RCC 7860 (cell line): ENCODE measurements around the gene SH3BP4.

Experiments used
- DNase-seq: peaks from one replicate; pipeline ENCODE4 v3.0.0-alpha.2; 2015; ENCODE audit warnings: low spot score
- FAIRE-seq: peaks from 2 replicates; lab custom pipeline; 2012; peaks lifted over from hg19 to GRCh38; lab: Jason Lieb, UNC

The SH3BP4 gene

DNA sequence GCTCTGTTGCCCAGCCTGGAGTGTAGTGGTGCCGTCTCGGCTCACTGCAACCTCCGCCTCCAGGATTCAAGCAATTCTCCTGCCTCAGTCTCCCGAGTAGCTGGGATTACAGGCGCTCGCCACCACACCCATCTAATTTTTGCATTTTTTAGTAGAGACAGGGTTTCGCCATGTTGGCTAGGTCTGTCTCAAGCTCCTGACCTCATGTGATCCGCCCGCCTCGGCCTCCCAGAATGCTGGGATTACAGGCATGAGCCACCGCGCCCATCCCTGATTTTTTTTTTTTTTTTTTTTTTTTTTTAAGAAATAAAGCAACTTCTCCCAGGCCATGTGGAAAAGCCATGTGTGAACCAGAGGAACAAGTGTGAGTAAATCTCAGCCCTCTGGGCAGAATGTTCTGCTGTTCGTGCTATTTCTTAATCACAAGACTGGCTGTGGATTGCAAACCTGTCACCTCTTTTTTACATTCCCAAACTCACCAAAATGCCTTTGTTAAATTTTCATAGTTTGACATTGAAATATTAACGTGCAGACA, 6.4 kb upstream of the SH3BP4 start:
- FAIRE-seq, result no peak

GRCh38 chr2:234947556-234947955, 4.3 kb upstream of the SH3BP4 start:
- DNase-seq, result no peak
- no peak for FAIRE-seq

More for the DNA sequence above, 6.4 kb upstream of the SH3BP4 start:
- no peak for DNase-seq

GRCh38 chr2:234949762-234950434, 1.9 kb upstream of the SH3BP4 start:
- FAIRE-seq (peak; percentile 44), DNase-seq (peak; percentile 93)

DNA sequence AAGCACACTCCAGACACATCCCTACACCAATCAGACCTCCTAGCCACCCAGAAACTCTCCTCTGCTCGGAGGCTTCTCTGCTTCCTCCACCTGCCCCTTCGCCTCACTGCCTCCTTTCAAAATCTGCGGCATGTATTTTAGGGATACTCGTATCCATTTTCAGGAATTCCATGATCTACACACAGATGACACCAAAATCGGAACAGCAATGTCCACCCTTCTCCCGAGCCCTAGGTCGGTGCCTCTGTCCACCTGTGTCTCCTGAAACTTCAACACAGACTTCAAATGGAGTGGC, 1.4 kb upstream of the SH3BP4 start:
- DNase-seq (no peak), FAIRE-seq (no peak)

DNA sequence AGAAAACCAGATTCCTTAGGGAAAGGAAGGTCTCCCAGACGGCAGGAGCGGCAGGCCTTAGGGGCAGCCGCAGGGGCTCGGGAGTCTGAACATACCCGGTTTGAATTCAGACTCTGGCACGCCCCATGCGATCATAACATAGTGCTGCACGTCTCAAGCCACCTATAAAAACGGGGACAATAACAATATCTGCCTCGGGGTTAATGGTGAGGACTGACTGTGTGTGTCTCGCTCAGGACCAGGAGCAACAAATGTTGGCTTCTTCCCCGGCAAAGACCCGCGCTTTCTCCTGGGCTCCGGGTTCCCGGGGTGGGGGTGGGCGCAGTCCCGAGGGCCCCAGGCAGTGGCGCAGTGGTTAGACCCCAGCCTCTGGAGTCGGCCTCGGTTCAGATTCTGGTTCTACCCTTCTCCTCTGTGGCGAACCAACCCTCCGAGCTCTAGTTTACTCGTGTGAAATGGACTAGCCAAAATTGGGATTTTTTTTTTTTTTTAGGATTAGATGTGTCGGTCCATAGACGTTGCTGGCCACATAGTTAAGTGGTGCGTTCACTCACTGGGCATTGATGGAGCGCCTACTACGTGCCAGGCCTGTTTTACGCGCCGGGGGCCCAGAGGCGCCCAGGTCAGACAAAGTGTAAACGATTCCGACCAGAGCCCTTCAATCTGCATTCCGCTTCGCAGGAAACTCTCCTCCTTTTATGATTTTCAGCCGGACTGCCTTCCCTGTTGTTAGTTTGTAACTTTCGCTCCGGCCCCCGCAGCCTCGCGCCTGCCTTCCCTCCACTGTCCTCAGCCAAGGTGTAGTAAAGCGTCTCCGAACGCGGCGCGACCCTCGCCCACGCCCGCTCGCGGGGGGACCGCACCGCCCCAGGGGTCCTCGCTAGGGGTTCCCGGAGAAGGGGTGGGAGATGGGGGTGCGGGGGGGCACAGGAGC, 820 bp upstream of the SH3BP4 start:
- FAIRE-seq (no peak), DNase-seq (no peak)

DNA sequence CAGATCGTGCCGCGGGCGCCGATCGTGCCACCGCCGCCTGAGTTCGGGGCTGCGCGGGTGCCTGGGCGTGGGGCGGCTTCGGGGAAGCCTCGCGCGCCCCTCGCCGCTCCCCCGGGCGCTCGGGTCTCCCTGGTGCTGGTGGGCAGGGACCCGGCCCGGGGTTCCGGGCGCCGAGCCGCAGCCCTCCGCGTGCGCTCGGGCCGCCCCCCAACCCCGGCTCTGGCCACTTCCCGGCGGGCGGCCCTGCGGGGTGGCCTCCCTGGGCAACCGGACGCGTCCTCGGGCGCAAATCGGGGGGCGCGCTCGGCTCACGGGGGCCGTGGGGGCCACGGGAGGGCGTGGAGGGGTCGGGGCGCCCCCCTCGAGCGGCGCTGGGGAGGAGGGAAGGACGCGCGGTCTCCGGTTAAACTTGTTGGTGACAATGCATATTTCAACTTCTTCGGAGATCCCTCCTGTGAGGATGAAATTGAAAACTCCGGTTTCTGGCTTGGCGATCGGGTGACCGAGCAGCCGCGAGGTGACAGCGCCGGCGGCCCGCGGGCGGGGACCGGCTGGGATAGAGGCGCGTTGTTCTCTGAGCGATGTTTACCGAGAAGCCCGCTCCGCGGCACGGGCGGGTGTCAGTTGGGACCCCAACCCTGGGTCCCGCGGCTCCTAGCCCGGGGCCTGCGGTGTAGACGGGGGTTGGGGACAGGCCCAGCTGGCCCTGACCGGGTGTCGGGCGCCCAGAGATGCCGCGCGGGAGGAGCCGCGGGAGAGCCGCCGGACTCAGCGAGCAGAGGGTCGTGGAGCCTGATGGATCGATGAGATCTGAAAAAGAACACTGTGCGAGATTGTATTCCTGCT, 676 bp downstream of the SH3BP4 start:
- no peak for FAIRE-seq

GRCh38 chr2:234953116-234954031, 1.6 kb downstream of the SH3BP4 start:
- FAIRE-seq, result no peak
- DNase-seq, result peak; percentile 13

More for the DNA sequence above, 676 bp downstream of the SH3BP4 start:
- DNase-seq, result peak; percentile 26

DNA sequence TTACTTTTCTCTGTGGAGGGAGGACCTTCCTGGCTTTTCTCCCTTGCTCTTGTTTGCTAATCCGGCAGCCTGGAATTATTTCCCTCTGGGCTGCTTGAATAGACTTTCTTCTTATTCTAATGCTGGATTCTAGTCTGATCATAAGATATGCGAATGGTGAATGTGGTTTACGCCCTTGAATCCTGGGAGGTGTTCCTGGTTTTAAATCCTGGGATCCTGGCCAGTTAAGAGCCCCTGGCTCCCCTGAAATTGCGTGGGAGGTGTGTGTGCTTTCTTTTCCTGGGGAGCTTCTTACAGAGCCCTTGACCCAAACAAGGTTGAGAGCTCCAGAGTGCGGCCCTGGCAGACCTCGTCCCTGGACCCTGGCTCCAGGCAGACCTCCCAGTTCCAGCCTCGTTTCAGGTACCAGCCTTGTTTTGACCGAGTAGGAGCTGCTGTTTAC, 2.8 kb downstream of the SH3BP4 start:
- no peak for FAIRE-seq
- no peak for DNase-seq

GRCh38 chr2:234955091-234955591, 3.3 kb downstream of the SH3BP4 start:
- no peak for FAIRE-seq
- DNase-seq, result no peak

DNA sequence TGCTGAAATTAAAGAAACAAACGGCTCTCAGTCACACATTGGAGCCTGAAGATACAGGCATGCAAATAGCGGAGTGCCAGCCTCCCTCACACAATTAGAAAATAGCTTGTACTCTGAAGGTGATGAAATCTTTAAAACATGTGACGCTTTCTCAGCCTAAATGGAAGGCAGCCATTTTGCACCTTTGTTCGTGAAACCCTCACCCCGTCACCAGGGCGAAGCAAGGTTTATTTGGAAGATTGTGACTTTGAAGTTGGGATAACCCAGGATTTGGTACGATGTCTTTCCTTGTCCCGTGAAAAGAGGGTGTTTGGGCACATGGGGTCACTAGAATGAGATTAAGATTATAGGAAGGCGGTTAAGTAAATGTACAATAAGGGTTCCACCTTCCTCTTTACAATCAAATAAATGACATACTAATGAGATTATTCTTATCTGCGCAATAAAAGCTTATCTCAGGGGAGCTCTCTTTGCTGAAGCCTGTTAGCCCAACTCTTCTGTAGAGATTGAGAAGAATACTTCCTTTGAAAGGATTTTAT, 4.2 kb downstream of the SH3BP4 start:
- no peak for DNase-seq

DNA sequence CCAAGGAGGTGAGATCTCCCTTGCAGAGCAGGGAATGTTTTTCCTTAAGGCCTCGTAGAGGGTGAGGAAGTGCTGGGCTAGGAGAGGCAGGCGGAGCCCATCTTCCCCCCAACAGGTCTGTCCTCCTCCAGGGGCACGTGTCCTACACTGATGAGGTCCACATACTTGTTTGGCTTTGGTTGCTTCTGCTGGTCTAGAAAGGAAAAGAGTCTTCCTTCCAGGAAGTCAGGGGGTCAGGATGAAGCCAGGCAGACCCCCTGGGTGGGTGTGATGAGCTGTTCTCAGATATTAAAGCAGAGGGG, 6.0 kb downstream of the SH3BP4 start:
- FAIRE-seq, result no peak
- no peak for DNase-seq

More for the DNA sequence above, 4.2 kb downstream of the SH3BP4 start:
- FAIRE-seq, result no peak

DNA sequence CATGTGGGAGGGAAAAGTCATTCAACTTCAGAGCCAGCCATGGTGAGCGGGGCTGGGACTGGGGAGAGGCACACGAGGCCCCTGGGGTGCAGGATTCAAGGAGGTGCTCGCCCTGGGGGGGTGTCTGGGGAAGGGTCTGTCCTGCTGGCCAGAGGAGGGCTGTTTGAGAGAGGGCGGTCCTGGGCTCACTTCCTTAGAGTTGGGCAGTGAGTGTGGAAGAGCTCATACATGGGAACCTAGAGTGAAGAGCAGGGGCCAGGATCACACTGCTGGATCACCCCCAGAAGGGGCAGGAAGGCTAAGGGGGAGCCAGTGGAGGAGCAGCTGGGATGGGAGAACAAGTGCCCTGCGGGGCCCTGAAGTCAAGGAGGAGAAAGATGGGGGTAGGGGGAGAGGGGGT, 6.5 kb downstream of the SH3BP4 start:
- FAIRE-seq (no peak), DNase-seq (no peak)

- DNase-seq (no peak), FAIRE-seq (no peak)
These were observed 7.1 kb downstream of the SH3BP4 start for GRCh38 chr2:234958746-234959395.

GRCh38 chr2:234960175-234961088, 8.6 kb downstream of the SH3BP4 start:
- DNase-seq (no peak), FAIRE-seq (no peak)

- no peak for FAIRE-seq
- DNase-seq, result no peak
These were observed 10.0 kb downstream of the SH3BP4 start for GRCh38 chr2:234961784-234962183.

GRCh38 chr2:234963773-234964615, 12.2 kb downstream of the SH3BP4 start:
- DNase-seq, result peak; percentile 53
- peak; percentile 83 for FAIRE-seq
